Vagina (tissue), 2 donors: Measurements from ENCODE around the gene CELF4.

ENCODE experiments used
- CTCF ChIP-seq, 3 experiments: fragments of 450-650 bp in 2 of 3; fragments of 200-600 bp in 1 of 3; sonication (generic) in 1 of 3; IDR thresholded peaks; one replicate each; pipeline ENCODE4 v1.5.1; 2017 to 2019; ENCODE audit warnings: antibody characterized with exemption in 3 of 3, mild to moderate bottlenecking in 2 of 3, moderate library complexity in 2 of 3
- POLR2A ChIP-seq, 2 donors: fragments of 450-650 bp; IDR thresholded peaks; one replicate each; pipeline ENCODE4 v1.6.1; 2017; ENCODE audit warnings: antibody characterized with exemption in 2 of 2, mild to moderate bottlenecking in 2 of 2, moderate library complexity in 2 of 2

GRCh38 chr18:37396971-37397720, 168.5 kb downstream of the CELF4 start:
- TF ChIP-seq CTCF (IDR thresholded peaks at IDR 0.05) = no peak
- TF ChIP-seq POLR2A (IDR thresholded peaks at IDR 0.05) = no peak
